Liver (tissue), 9 donors: Measurements from ENCODE around the gene GIMAP7. TPM values are rescaled to one million over a fixed set of nuclear protein-coding genes. Genes with fewer than 3 reads are reported as not detected.

ENCODE experiments used
- DNase-seq: peaks from one replicate; pipeline ENCODE4 v3.0.0-alpha.2; 2017; ENCODE audit warnings: low spot score
- H3K27ac ChIP-seq, 2 donors: one replicate each; pipeline ENCODE4 v1.7.0; 2013; ENCODE audit warnings: inconsistent platforms in 2 of 2, low read length in 2 of 2, control low read depth in 1 of 2, low read depth in 1 of 2, mild to moderate bottlenecking in 1 of 2
- H3K27me3 ChIP-seq, 4 donors: one replicate each; pipeline versions ENCODE4 v1.6.1 to v1.7.0; 2013; ENCODE audit warnings: low read length in 3 of 4, inconsistent platforms in 1 of 4, mild to moderate bottlenecking in 1 of 4, moderate library complexity in 1 of 4; ENCODE audit not compliant: control insufficient read depth in 4 of 4, insufficient read depth in 4 of 4
- H3K36me3 ChIP-seq, 4 donors: one replicate each; pipeline versions ENCODE4 v1.6.1 to v1.7.0; 2013; ENCODE audit warnings: low read length in 3 of 4, mild to moderate bottlenecking in 3 of 4, low read depth in 1 of 4, moderate library complexity in 1 of 4; ENCODE audit not compliant: control insufficient read depth in 4 of 4, insufficient read depth in 3 of 4
- H3K4me1 ChIP-seq, 4 donors: one replicate each; pipeline versions ENCODE4 v1.6.1 to v1.7.0; 2013; ENCODE audit warnings: low read length in 3 of 4, mild to moderate bottlenecking in 3 of 4, moderate library complexity in 1 of 4; ENCODE audit not compliant: control insufficient read depth in 4 of 4, insufficient read depth in 4 of 4
- H3K4me3 ChIP-seq, 3 donors: one replicate each; pipeline versions ENCODE4 v1.6.1 to v1.7.0; 2013; ENCODE audit warnings: low read length in 3 of 3, control low read depth in 1 of 3, low read depth in 1 of 3, mild to moderate bottlenecking in 1 of 3
- H3K9ac ChIP-seq, 2 donors: one replicate each; pipeline ENCODE4 v1.7.0; 2013; ENCODE audit warnings: low read length in 2 of 2, mild to moderate bottlenecking in 2 of 2, moderate library complexity in 2 of 2, control low read depth in 1 of 2, low read depth in 1 of 2
- H3K9me3 ChIP-seq, 4 donors: one replicate each; pipeline versions ENCODE4 v1.6.1 to v1.7.0; 2013; ENCODE audit warnings: low read length in 3 of 4; ENCODE audit not compliant: control insufficient read depth in 4 of 4
- EGR1 ChIP-seq, 2 donors: IDR thresholded peaks; 2 replicates each; pipeline ENCODE4 v1.6.1; 2016 to 2018; ENCODE audit warnings: antibody characterized with exemption in 2 of 2, low read depth in 2 of 2
- FOXA1 ChIP-seq: IDR thresholded peaks from 2 replicates; pipeline ENCODE4 v1.6.1; 2016; ENCODE audit warnings: antibody characterized with exemption
- FOXA2 ChIP-seq: IDR thresholded peaks from 2 replicates; pipeline ENCODE4 v1.6.1; 2016; ENCODE audit warnings: antibody characterized with exemption
- GABPA ChIP-seq, 2 donors: IDR thresholded peaks in 1 of 2; conservative IDR thresholded peaks in 1 of 2; 2 replicates each; pipeline ENCODE4 v1.6.1; 2016; ENCODE audit warnings: antibody characterized with exemption in 2 of 2, mild to moderate bottlenecking in 1 of 2, moderate library complexity in 1 of 2
- HNF4A ChIP-seq, 2 donors: conservative IDR thresholded peaks; 2 replicates each; pipeline ENCODE4 v1.6.1; 2016; ENCODE audit warnings: antibody characterized with exemption in 2 of 2, mild to moderate bottlenecking in 2 of 2
- JUND ChIP-seq, 2 donors: IDR thresholded peaks; 2 replicates each; pipeline ENCODE4 v1.6.1; 2016; ENCODE audit warnings: antibody characterized with exemption in 2 of 2
- NR2F2 ChIP-seq: IDR thresholded peaks from 2 replicates; pipeline ENCODE4 v1.6.1; 2016; ENCODE audit warnings: antibody characterized with exemption
- RAD21 ChIP-seq, 2 donors: IDR thresholded peaks; 2 replicates each; pipeline ENCODE4 v1.6.1; 2016; ENCODE audit warnings: antibody characterized with exemption in 2 of 2, mild to moderate bottlenecking in 2 of 2
- RXRA ChIP-seq, 2 donors: IDR thresholded peaks; 2 replicates each; pipeline ENCODE4 v1.6.1; 2017 to 2018; ENCODE audit warnings: antibody characterized with exemption in 2 of 2, mild to moderate bottlenecking in 1 of 2
- SP1 ChIP-seq: IDR thresholded peaks from 2 replicates; pipeline ENCODE4 v1.6.1; 2018; ENCODE audit warnings: antibody characterized with exemption, mild to moderate bottlenecking
- TAF1 ChIP-seq: conservative IDR thresholded peaks from 2 replicates; pipeline ENCODE4 v1.6.1; 2016; ENCODE audit warnings: antibody characterized with exemption, mild to moderate bottlenecking
- YY1 ChIP-seq: IDR thresholded peaks from 2 replicates; pipeline ENCODE4 v1.6.1; 2016; ENCODE audit warnings: antibody characterized with exemption, mild to moderate bottlenecking
- WGBS: extraction: QIAGEN DNeasy Blood & Tissue Kit; methylation state at CpG from one replicate; pipeline ENCODE4 v1.1.7; 2013; 5-methylcytosine and 5-hydroxymethylcytosine counted together
- polyA plus RNA-seq, 2 donors: library from polyadenylated mRNA; stranded (reverse) in 1 of 2; unstranded in 1 of 2; fragments of 200-250 nt in 1 of 2; fragments of >200 nt in 1 of 2; fragmentation: Nextera tagmentation in 1 of 2; extraction: Ambion mirVana in 1 of 2; gene quantifications; one replicate each; pipeline versions ENCODE4 v1.2.1 to v1.2.3, GENCODE V29; 2013 to 2015
- total RNA-seq, 2 donors: library from RNA; depleted of rRNA; stranded (reverse); fragments of >200 nt; gene quantifications; one replicate each; pipeline ENCODE4 v1.2.3, GENCODE V29; 2014
- TF ChIP-seq, protein P1 (sequence below): IDR thresholded peaks from 2 replicates; pipeline ENCODE4 v1.6.1; 2016; ENCODE audit warnings: antibody characterized with exemption, mild to moderate bottlenecking
- TF ChIP-seq, protein P2 (sequence below): IDR thresholded peaks from 2 replicates; pipeline ENCODE4 v1.6.1; 2016; ENCODE audit warnings: antibody characterized with exemption
- TF ChIP-seq, protein P3 (sequence below): IDR thresholded peaks from 2 replicates; pipeline ENCODE4 v1.6.1; 2016; ENCODE audit warnings: antibody characterized with exemption
- TF ChIP-seq, protein P4 (sequence below): IDR thresholded peaks from 2 replicates; pipeline ENCODE4 v1.6.1; 2016; ENCODE audit warnings: antibody characterized with exemption
- TF ChIP-seq, protein P5 (sequence below): fragments of 150-350 bp; IDR thresholded peaks from 2 replicates; pipeline ENCODE4 v1.5.1; 2017; ENCODE audit warnings: improper control_type of control experiment, low read depth, low read length; ENCODE audit not compliant: missing input control
- donor health status: healthy.
- donor health status: healthy.
- donor health status: healthy.
- donor health status: healthy.
- donor health status: healthy.

GIMAP7 gene
- total and polyA plus RNA-seq, 4 donors = 4.8 to 12.8 (median 10.5) TPM

DNA sequence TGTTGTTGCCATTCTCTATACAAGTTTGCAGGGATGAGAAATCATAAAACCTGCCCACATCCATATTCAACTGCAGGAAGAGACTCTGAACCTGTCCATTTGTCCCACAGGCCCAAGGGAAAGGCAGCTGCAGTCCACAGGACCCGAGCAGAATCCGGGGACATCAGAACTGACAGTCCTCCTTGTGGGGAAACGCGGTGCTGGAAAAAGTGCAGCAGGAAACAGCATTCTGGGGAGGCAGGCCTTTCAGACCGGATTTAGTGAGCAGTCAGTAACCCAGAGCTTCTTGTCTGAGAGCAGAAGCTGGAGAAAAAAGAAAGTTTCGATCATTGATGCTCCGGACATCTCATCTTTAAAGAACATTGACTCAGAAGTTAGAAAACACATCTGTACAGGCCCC is 40.8 kb upstream of the GIMAP7 start (continued):
- TF ChIP-seq, protein P1, sequence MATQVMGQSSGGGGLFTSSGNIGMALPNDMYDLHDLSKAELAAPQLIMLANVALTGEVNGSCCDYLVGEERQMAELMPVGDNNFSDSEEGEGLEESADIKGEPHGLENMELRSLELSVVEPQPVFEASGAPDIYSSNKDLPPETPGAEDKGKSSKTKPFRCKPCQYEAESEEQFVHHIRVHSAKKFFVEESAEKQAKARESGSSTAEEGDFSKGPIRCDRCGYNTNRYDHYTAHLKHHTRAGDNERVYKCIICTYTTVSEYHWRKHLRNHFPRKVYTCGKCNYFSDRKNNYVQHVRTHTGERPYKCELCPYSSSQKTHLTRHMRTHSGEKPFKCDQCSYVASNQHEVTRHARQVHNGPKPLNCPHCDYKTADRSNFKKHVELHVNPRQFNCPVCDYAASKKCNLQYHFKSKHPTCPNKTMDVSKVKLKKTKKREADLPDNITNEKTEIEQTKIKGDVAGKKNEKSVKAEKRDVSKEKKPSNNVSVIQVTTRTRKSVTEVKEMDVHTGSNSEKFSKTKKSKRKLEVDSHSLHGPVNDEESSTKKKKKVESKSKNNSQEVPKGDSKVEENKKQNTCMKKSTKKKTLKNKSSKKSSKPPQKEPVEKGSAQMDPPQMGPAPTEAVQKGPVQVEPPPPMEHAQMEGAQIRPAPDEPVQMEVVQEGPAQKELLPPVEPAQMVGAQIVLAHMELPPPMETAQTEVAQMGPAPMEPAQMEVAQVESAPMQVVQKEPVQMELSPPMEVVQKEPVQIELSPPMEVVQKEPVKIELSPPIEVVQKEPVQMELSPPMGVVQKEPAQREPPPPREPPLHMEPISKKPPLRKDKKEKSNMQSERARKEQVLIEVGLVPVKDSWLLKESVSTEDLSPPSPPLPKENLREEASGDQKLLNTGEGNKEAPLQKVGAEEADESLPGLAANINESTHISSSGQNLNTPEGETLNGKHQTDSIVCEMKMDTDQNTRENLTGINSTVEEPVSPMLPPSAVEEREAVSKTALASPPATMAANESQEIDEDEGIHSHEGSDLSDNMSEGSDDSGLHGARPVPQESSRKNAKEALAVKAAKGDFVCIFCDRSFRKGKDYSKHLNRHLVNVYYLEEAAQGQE = no peak

DNA sequence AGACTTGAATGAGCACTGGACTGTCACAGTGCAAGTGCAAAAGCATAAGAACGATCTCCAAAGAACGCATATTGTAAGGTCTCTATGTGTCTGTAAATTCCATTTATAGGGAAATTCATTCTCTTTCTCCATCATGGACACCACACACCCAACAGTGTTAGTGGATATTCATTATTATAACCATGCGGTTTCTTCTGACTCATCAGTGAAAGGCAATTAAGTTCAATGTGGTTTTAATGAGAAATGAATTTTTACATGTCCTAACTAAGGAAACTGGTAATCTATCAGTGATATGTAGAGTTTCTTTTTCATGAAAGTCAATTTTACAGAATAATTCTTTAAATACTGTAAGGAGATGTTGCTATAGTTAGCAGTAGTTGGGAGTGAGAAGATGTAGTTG is 38.4 kb upstream of the GIMAP7 start:
- H3K36me3 ChIP-seq = peaks cover 0 to 4% (median 0%) of the 10 kb centered on the region in 4 donors
- TF ChIP-seq GABPA (IDR thresholded peaks at IDR 0.05 in 1 of 2, conservative IDR thresholded peaks at IDR 0.05 in 1 of 2) (no peak), RAD21 (IDR thresholded peaks at IDR 0.05) (no peak)
- TF ChIP-seq, protein P2, sequence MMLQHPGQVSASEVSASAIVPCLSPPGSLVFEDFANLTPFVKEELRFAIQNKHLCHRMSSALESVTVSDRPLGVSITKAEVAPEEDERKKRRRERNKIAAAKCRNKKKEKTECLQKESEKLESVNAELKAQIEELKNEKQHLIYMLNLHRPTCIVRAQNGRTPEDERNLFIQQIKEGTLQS = no peak
- no peaks in the 10 kb centered on the region for H3K27me3 ChIP-seq
- WGBS = 94% methylated on average over 3 of the region's 3 CpGs
- peaks cover 0 to 3% (median 0%) of the 10 kb centered on the region in 4 donors for H3K9me3 ChIP-seq
- no peak for DNase-seq
- H3K9ac ChIP-seq = no peak overlapping the region
- peaks cover 0 to 2% (median 0%) of the 10 kb centered on the region in 4 donors for H3K4me1 ChIP-seq
- H3K27ac ChIP-seq = no peak overlapping the region
- H3K4me3 ChIP-seq = no peak overlapping the region

DNA sequence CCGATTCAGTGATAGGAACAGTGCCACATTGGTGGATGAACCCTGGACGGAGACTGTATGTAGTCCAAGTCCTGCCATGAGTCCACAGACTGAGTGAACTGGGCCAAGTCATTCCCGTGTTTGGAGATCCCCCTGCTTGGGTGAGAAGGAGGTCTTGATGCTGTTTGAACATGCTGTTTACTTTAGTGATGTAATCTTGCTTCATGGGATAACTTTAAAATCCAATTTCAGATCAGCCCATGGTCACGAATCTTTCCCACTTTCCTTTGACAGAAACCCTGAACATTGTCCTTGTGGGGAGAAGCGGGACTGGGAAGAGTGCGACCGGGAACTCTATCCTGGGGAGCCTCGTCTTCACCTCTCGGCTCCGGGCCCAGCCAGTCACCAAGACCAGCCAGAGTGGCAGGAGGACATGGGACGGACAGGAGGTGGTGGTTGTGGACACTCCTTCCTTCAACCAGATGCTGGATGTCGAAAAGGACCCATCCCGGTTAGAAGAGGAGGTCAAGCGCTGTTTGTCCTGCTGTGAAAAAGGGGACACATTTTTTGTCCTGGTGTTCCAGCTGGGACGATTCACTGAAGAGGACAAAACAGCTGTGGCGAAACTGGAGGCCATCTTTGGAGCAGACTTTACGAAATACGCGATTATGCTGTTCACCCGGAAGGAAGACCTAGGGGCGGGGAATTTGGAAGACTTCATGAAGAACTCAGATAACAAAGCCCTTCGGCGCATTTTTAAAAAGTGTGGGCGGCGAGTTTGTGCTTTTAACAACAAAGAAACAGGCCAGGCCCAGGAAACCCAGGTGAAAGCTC is 37.6 kb upstream of the GIMAP7 start:
- Histone ChIP-seq H3K9ac (no peak overlapping the region), H3K27me3 (no peaks in the 10 kb centered on the region), H3K36me3 (peaks cover 0 to 4% (median 0%) of the 10 kb centered on the region in 4 donors), H3K4me1 (peaks cover 0 to 5% (median under 1%) of the 10 kb centered on the region in 4 donors), H3K9me3 (peaks cover 0 to 3% (median 0%) of the 10 kb centered on the region in 4 donors), H3K27ac (no peak overlapping the region), H3K4me3 (no peak overlapping the region)
- DNase-seq = no peak
- 83% methylated on average over 25 of the region's 25 CpGs for WGBS
- TF ChIP-seq SP1 (no peak), YY1 (no peak), RAD21 (IDR thresholded peaks at IDR 0.05) (no peak), FOXA1 (no peak), NR2F2 (no peak), HNF4A (conservative IDR thresholded peaks at IDR 0.05) (no peak), FOXA2 (no peak), TAF1 (no peak), RXRA (IDR thresholded peaks at IDR 0.05) (no peak), EGR1 (IDR thresholded peaks at IDR 0.05; ENCODE audit: low read depth in 2 of 2) (no peak), JUND (IDR thresholded peaks at IDR 0.05) (no peak), GABPA (IDR thresholded peaks at IDR 0.05 in 1 of 2, conservative IDR thresholded peaks at IDR 0.05 in 1 of 2) (no peak)
- TF ChIP-seq, protein P3, sequence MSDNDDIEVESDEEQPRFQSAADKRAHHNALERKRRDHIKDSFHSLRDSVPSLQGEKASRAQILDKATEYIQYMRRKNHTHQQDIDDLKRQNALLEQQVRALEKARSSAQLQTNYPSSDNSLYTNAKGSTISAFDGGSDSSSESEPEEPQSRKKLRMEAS = no peak
- TF ChIP-seq, protein P2 = no peak
- TF ChIP-seq, protein P4, sequence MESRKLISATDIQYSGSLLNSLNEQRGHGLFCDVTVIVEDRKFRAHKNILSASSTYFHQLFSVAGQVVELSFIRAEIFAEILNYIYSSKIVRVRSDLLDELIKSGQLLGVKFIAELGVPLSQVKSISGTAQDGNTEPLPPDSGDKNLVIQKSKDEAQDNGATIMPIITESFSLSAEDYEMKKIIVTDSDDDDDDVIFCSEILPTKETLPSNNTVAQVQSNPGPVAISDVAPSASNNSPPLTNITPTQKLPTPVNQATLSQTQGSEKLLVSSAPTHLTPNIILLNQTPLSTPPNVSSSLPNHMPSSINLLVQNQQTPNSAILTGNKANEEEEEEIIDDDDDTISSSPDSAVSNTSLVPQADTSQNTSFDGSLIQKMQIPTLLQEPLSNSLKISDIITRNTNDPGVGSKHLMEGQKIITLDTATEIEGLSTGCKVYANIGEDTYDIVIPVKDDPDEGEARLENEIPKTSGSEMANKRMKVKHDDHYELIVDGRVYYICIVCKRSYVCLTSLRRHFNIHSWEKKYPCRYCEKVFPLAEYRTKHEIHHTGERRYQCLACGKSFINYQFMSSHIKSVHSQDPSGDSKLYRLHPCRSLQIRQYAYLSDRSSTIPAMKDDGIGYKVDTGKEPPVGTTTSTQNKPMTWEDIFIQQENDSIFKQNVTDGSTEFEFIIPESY = no peak
- TF ChIP-seq, protein P5, sequence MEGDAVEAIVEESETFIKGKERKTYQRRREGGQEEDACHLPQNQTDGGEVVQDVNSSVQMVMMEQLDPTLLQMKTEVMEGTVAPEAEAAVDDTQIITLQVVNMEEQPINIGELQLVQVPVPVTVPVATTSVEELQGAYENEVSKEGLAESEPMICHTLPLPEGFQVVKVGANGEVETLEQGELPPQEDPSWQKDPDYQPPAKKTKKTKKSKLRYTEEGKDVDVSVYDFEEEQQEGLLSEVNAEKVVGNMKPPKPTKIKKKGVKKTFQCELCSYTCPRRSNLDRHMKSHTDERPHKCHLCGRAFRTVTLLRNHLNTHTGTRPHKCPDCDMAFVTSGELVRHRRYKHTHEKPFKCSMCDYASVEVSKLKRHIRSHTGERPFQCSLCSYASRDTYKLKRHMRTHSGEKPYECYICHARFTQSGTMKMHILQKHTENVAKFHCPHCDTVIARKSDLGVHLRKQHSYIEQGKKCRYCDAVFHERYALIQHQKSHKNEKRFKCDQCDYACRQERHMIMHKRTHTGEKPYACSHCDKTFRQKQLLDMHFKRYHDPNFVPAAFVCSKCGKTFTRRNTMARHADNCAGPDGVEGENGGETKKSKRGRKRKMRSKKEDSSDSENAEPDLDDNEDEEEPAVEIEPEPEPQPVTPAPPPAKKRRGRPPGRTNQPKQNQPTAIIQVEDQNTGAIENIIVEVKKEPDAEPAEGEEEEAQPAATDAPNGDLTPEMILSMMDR = no peak
